ENCODE measurements around the gene PLEKHM3. TPM values are rescaled to one million over a fixed set of nuclear protein-coding genes. Genes with fewer than 3 reads are reported as not detected.

Gene PLEKHM3
- total and polyA plus RNA-seq, 2 of the 13 experiments (the other 11 are each of a cell fraction or from before 2014, with no cell fraction given), result 4.5 to 4.7 TPM

DNA sequence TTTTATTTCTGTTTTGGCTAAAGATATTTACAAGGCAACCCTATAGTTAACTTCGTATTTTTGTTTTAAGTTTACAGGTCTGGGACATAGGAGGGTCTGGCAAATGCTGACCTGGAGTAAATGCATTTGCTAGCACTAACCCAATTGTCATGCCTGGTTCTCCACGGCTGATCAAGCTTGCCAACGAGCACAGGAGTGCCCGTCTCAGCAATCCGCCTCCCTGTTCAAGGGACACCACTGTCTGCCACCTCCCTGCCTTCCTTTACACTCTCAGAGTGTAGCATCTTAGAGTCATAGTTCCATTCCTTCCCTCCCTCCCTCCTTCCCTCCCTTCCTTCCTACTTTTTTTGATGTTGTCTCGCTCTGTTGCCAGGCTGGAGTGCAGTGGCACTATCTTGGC is 104.6 kb downstream of the PLEKHM3 start:
- 95% methylated on average over 6 of the region's 6 CpGs for WGBS (ENCODE audit: low lambda C conversion rate)
- H3K4me1 ChIP-seq (ENCODE audit: insufficient read depth, low read length), result peaks cover 24% of the 10 kb centered on the region
- no peaks in the 10 kb centered on the region for H3K79me2 ChIP-seq (ENCODE audit: insufficient read depth, low read length)
- intact Hi-C loops (cut with micrococcal nuclease; ENCODE audit: unreplicated experiment), result no loop called here
- FAIRE-seq (no peak), ATAC-seq (no peak), DNase-seq (ENCODE audit: low spot score) (no peak)
- CTCF ChIA-PET (ENCODE audit: low intra/inter-chr PET ratio, low total read pairs), result no interaction called here
- H4K20me1 ChIP-seq (ENCODE audit: insufficient read depth, low read length), result no peaks in the 10 kb centered on the region
- H2AFZ ChIP-seq (ENCODE audit: low read length), result no peak overlapping the region
- no peak overlapping the region for H3K4me3 ChIP-seq (replicated peaks in 1 of 3; ENCODE audit: insufficient read depth in 1 of 3, low read depth in 2 of 3, low read length in 3 of 3)
- H3K9me3 ChIP-seq (ENCODE audit: low read length), result no peaks in the 10 kb centered on the region
- no TSS peak for BruUV-seq (replicated peaks)
- H3K9ac ChIP-seq (ENCODE audit: insufficient read depth, low read depth, low read length), result no peak overlapping the region
- in situ Hi-C loops (cut with HindIII; ENCODE audit: extremely low pct_ligation_motif_present, low pct_unique_long_range_greater_than_20kb), result no loop called here
- POLR2A ChIA-PET, result no interaction called here
- no peak overlapping the region for H3K4me2 ChIP-seq (ENCODE audit: low read depth, low read length)
- peaks cover 0 to 4% of the 10 kb centered on the region in 2 experiments; a peak in 2 of 5 replicates for H3K36me3 ChIP-seq (replicated peaks in 1 of 2; ENCODE audit: control insufficient read depth in 1 of 2, insufficient read depth in 2 of 2, low read length in 2 of 2)
- no peak overlapping the region for H3K27ac ChIP-seq (ENCODE audit: extremely low read length, insufficient read depth, low read length)
- no peaks in the 10 kb centered on the region for H3K27me3 ChIP-seq (ENCODE audit: control insufficient read depth in 1 of 2, insufficient read depth in 2 of 2, low read length in 2 of 2)
- TF ChIP-seq ERF (CRISPR knock-in tag; IDR thresholded peaks at IDR 0.05) (no peak), ZNF781 (CRISPR knock-in tag; IDR thresholded peaks at IDR 0.05; ENCODE audit: borderline replicate concordance, not compliant biosample characterization) (no peak), ZNF484 (CRISPR knock-in tag; IDR thresholded peaks at IDR 0.05; ENCODE audit: borderline replicate concordance, low read depth) (no peak), RFX3 (CRISPR knock-in tag; IDR thresholded peaks at IDR 0.05) (no peak), MEF2D (CRISPR knock-in tag; IDR thresholded peaks at IDR 0.05) (no peak), ZMYM4 (CRISPR knock-in tag; IDR thresholded peaks at IDR 0.05) (no peak), ZNF33A (CRISPR knock-in tag; IDR thresholded peaks at IDR 0.05; ENCODE audit: borderline replicate concordance) (no peak)
- TF ChIP-seq, protein P1, sequence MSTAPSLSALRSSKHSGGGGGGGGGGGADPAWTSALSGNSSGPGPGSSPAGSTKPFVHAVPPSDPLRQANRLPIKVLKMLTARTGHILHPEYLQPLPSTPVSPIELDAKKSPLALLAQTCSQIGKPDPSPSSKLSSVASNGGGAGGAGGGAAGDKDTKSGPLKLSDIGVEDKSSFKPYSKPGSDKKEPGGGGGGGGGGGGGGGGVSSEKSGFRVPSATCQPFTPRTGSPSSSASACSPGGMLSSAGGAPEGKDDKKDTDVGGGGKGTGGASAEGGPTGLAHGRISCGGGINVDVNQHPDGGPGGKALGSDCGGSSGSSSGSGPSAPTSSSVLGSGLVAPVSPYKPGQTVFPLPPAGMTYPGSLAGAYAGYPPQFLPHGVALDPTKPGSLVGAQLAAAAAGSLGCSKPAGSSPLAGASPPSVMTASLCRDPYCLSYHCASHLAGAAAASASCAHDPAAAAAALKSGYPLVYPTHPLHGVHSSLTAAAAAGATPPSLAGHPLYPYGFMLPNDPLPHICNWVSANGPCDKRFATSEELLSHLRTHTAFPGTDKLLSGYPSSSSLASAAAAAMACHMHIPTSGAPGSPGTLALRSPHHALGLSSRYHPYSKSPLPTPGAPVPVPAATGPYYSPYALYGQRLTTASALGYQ (CRISPR knock-in tag; IDR thresholded peaks at IDR 0.05), result no peak
- TF ChIP-seq, protein P2, sequence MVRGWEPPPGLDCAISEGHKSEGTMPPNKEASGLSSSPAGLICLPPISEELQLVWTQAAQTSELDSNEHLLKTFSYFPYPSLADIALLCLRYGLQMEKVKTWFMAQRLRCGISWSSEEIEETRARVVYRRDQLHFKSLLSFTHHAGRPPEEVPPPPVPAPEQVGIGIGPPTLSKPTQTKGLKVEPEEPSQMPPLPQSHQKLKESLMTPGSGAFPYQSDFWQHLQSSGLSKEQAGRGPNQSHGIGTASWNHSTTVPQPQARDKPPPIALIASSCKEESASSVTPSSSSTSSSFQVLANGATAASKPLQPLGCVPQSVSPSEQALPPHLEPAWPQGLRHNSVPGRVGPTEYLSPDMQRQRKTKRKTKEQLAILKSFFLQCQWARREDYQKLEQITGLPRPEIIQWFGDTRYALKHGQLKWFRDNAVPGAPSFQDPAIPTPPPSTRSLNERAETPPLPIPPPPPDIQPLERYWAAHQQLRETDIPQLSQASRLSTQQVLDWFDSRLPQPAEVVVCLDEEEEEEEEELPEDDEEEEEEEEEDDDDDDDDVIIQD (CRISPR knock-in tag; IDR thresholded peaks at IDR 0.05; ENCODE audit: low read depth), result no peak
- TF ChIP-seq, protein P3, sequence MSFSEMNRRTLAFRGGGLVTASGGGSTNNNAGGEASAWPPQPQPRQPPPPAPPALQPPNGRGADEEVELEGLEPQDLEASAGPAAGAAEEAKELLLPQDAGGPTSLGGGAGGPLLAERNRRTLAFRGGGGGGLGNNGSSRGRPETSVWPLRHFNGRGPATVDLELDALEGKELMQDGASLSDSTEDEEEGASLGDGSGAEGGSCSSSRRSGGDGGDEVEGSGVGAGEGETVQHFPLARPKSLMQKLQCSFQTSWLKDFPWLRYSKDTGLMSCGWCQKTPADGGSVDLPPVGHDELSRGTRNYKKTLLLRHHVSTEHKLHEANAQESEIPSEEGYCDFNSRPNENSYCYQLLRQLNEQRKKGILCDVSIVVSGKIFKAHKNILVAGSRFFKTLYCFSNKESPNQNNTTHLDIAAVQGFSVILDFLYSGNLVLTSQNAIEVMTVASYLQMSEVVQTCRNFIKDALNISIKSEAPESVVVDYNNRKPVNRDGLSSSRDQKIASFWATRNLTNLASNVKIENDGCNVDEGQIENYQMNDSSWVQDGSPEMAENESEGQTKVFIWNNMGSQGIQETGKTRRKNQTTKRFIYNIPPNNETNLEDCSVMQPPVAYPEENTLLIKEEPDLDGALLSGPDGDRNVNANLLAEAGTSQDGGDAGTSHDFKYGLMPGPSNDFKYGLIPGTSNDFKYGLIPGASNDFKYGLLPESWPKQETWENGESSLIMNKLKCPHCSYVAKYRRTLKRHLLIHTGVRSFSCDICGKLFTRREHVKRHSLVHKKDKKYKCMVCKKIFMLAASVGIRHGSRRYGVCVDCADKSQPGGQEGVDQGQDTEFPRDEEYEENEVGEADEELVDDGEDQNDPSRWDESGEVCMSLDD (CRISPR knock-in tag; IDR thresholded peaks at IDR 0.05; ENCODE audit: borderline replicate concordance), result no peak
- TF ChIP-seq, protein P4, sequence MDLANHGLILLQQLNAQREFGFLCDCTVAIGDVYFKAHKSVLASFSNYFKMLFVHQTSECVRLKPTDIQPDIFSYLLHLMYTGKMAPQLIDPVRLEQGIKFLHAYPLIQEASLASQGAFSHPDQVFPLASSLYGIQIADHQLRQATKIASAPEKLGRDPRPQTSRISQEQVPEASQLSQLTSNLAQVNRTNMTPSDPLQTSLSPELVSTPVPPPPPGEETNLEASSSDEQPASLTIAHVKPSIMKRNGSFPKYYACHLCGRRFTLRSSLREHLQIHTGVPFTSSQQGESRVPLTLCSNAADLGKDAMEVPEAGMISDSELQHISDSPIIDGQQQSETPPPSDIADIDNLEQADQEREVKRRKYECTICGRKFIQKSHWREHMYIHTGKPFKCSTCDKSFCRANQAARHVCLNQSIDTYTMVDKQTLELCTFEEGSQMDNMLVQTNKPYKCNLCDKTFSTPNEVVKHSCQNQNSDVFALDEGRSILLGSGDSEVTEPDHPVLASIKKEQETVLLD (CRISPR knock-in tag; IDR thresholded peaks at IDR 0.05; ENCODE audit: low read depth), result no peak
- TF ChIP-seq, protein P5, sequence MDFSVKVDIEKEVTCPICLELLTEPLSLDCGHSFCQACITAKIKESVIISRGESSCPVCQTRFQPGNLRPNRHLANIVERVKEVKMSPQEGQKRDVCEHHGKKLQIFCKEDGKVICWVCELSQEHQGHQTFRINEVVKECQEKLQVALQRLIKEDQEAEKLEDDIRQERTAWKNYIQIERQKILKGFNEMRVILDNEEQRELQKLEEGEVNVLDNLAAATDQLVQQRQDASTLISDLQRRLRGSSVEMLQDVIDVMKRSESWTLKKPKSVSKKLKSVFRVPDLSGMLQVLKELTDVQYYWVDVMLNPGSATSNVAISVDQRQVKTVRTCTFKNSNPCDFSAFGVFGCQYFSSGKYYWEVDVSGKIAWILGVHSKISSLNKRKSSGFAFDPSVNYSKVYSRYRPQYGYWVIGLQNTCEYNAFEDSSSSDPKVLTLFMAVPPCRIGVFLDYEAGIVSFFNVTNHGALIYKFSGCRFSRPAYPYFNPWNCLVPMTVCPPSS (IDR thresholded peaks at IDR 0.05), result no peak
- TF ChIP-seq, protein P6, sequence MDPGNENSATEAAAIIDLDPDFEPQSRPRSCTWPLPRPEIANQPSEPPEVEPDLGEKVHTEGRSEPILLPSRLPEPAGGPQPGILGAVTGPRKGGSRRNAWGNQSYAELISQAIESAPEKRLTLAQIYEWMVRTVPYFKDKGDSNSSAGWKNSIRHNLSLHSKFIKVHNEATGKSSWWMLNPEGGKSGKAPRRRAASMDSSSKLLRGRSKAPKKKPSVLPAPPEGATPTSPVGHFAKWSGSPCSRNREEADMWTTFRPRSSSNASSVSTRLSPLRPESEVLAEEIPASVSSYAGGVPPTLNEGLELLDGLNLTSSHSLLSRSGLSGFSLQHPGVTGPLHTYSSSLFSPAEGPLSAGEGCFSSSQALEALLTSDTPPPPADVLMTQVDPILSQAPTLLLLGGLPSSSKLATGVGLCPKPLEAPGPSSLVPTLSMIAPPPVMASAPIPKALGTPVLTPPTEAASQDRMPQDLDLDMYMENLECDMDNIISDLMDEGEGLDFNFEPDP (CRISPR knock-in tag; conservative IDR thresholded peaks at IDR 0.05), result no peak
- TF ChIP-seq, protein P7, sequence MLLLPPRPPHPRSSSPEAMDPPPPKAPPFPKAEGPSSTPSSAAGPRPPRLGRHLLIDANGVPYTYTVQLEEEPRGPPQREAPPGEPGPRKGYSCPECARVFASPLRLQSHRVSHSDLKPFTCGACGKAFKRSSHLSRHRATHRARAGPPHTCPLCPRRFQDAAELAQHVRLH (CRISPR knock-in tag; IDR thresholded peaks at IDR 0.05; ENCODE audit: borderline replicate concordance, low read depth), result no peak

Data from HepG2 (cell line).